Measurements from ENCODE around the gene SMG6. TPM values are rescaled to one million over a fixed set of nuclear protein-coding genes. Genes with fewer than 3 reads are reported as not detected.

The SMG6 gene
- total RNA-seq, 1 donor from 2014 or later = 75.5 TPM

- no peak for DNase-seq (ENCODE audit: low read depth)
These were observed 197.9 kb downstream of the SMG6 start for GRCh38 chr17:2105663-2106062.

DNA sequence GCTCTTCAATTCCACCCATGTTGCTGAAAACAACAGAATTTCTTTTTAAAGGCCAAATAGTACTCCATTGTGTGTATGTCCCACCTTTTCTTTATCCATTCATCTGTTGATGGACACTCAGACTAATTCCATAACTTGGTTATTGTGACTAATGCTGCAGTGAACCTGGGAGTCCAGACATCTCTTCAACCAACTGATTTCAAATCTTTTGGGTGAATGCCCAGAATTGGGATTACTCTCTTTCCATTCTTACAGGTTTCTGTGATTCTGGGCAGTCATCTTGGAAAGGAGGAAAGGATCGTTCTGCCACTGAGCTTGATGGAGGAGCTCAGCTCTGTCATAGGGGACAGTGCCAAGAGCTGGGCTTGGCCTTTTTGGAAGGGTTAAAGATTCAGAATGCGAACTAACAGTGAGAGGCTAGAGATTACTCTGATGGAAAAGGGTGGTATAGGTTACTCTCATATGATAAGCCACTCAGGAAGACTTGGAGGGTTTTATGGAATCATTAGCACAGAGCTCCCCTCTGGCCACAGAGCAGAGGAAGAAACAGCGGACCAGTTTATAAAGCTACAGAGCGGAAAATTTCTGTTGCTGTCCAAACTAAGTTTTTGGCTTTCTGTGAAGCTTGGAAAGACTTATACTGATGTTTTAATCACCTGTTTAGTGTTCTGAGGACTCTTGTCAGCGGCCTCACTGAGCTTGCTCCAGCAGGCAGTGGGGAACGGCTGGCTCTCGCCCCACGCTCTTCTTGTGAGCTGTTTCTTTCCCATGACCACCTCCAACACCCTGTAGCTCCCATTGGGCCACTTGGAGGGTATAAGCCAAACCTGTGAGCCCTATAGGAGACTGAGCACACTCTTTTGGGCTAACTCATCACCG lies 200.4 kb downstream of the SMG6 start:
- peak; percentile 36 for DNase-seq (ENCODE audit: low read depth)

DNA sequence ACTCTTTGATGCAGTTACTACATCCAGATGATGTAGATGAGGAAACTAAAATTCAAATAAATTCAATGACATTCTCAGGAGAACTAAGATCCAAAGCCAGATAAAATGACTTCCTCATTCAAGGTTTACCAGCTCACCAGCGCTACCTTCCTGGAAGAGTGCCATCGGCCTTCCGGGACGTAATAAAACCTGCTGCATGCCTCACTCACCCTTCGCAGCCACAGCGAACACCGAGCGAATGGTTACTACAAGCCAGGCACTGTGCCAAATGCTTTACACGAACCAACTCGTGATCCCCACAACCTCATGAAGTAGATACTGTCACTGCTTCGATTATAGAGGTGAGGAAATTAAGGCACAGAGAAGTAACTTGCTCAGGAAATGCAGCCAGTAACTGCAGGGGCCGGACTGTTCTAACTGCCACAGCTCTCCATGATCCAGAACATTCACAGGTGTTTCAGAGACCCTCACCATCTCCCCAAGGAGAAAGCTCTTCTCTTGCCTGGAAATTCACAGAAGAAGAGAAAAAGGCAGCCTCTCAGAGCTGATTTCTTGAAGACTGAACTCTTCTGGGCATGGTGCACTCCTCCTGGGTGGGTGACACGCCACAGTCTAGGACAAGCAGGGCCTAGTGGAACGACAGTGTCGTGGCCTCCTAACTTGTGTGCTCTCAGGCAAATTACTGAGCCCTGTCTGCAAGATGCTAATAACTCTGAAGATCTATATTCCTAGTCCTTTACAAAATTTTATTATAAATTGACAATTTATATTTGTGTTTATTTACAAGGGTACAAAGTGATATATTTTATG lies 201.9 kb downstream of the SMG6 start:
- DNase-seq (ENCODE audit: low read depth) = peak; percentile 97

GRCh38 chr17:2095536-2095910 lies 208.1 kb downstream of the SMG6 start:
- no peak for DNase-seq (ENCODE audit: low read depth)

DNA sequence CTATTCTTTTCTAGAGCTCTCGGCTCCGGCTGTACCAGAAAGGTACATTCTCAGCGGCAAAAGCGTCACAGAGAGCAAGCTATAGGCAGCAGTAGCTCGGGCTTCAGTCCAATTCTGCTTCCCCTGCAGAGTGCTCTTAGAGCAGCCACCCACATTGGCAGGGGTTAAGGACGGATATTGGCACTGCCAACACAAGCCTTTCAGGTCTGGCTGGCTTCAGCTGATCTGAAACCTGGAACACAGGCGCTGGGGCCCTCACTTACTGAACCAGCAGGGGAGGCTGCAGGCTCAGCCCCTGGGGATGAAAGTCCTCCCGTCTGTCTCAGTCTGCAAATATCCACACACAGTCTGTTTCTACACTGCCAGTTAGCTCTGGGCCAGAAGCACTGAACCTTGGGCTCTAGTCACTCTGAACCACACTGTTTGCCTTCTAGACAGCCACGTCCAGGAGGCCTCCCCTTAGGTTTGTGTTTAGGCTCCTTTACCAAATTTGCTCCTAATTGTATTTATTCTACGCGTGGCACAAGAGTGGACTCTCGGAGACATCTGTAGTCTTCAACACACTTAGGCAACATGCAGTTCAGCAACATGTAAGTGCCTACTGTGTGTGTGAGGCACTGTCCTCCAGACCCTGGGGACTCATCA lies 208.6 kb downstream of the SMG6 start:
- peak; percentile 53 for DNase-seq (ENCODE audit: low read depth)

DNA sequence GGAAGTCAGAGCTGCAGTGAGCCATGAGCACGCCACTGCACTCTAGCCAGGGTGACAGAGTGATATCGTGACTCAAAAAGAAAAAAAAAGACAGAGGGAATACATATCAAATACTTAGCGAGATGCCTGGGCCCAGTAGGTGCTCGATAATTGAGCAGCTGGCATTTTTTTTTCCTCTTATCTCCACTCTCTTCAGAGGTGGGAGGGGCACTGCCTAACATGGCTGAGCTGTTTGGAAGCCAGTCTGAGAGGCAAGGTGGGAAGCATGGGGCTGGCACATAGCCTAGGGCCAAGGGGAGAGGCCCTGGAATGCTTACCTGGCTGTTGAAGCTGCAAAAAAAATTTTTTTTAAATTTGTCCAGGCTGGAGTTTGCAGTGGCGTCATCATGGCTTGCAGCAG lies 210.2 kb downstream of the SMG6 start:
- DNase-seq (ENCODE audit: low read depth) = no peak

GRCh38 chr17:2092253-2092652 lies 211.3 kb downstream of the SMG6 start:
- no peak for DNase-seq (ENCODE audit: low read depth)

- peak; percentile 74 for DNase-seq (ENCODE audit: low read depth)
These were observed 212.6 kb downstream of the SMG6 start for GRCh38 chr17:2090804-2091534.

DNA sequence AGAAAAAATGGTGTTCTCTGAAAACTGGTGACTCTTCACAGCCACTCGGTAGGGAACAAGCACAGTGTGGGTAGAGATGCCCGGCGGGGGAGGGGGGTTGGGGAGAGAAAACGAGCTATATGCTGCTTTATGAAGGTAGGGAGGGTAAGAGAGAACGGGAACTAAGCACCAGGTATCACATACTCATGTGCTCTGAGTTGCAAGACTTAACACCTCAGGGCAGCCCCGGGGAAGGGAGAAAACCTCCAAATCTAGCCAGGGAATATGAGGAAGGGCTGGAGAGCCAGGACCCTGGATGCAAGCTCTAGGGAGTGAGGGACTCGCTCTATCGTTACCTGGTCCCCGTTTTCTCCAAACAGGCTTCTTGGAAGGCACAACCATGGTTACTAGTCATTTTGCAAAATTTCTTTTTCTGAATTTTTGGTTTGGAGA lies 213.4 kb downstream of the SMG6 start:
- no peak for DNase-seq (ENCODE audit: low read depth)

GRCh38 chr17:2089021-2089422 lies 214.6 kb downstream of the SMG6 start:
- no peak for DNase-seq (ENCODE audit: low read depth)

DNA sequence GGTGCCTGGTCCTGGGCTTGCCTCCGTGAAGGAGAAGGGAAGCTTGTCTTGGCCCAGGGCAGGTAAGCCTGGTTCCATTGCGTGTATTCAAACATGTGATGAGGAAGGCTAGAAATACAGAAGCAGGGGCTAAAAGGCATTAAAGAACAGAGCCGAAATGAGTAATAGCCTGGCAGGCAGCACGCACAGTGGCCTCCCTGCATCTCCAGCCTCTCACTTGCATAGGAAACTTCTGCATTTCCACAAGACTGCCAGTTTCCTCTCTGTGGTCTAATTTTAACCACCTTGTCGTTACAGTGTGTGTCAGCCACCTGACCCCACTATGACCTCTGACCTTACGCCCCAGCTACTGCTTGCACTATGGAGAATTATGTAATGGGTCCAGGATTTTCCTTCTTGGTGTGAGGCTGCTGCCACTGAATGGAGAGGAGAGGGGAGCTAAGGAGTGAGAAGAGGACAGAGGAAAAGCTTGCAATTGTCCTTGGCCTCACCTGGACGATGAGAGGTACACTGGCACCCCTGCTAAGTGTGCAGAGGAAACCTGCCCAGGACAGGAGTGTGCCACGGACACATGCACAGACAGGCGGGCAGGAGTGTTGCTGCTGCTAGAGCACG lies 215.9 kb downstream of the SMG6 start:
- no peak for DNase-seq (ENCODE audit: low read depth)

DNA sequence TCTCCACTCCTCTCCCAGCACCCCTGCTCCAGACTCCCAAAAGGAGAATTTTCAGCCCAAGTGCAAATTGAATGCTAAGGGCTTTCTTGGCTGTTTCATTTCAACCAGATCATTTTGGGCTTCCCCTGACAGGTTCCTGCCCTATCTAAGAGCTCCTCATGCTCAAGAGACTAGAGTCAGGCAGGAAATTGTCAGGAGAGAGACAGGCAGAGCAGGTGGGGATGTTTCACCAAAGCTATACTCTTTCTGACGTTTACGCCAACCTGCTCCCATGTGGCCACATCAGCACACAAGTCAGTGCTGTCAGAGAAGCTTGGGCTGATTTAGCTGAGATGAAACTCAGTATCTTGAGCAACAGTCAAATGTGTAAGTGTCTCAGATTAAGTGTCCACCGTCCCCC lies 217.3 kb downstream of the SMG6 start:
- DNase-seq (ENCODE audit: low read depth) = no peak

DNA sequence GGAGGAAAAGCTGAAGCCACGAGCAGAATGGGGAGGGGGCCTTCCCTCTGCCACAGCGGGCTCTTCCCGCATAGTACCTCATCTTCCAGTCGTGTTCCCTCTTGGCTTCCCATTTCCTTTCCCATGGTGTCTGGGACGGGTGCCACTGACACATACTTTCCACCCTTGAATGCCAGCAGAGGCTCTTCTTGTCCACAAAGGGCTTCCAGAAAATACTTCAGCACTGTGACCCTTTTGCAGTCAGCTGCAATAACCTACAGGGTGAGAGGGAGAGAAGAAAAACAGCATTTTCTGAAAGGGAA lies 218.0 kb downstream of the SMG6 start:
- DNase-seq (ENCODE audit: low read depth) = no peak

- peak; percentile 43 for DNase-seq (ENCODE audit: low read depth)
These were observed 218.6 kb downstream of the SMG6 start for GRCh38 chr17:2084766-2085647.

DNA sequence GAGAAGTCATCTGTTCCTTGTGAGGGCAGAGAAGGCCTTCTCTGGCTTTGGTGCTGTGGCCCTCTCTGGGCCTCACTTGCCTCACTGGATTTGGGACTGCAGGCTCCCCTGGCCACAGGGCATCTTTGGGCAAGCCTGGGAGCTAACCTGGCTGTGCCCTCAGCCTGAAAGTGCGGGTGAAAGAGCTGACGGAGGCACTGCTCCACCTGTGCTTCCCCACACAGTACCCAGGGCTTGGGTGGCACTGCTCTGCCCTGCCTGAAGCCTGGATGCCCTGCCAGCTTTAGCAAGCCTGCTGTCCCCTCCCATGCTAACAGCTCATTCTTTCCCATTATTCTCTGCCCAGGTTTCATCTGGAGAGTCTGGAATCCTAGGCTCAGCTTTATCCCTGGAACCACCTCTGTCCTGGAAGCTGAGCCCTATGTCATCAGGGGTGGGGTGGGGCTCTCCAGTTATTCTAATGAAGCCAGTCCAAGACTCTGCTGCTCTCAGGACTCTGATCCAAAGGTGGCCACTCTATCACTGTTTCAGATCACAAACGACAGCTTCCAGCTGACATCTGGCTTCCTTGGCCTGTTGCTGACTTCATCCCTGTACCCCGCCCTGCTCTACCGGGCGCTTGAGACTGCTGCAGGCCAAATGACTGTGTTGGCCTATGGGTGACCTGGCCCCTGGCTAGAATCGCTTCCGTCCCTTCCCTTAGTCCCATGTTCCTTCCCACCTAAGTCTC lies 219.4 kb downstream of the SMG6 start:
- no peak for DNase-seq (ENCODE audit: low read depth)

GRCh38 chr17:2083613-2084035 lies 220.0 kb downstream of the SMG6 start:
- peak; percentile 38 for DNase-seq (ENCODE audit: low read depth)

- DNase-seq (ENCODE audit: low read depth) = no peak
These were observed 221.4 kb downstream of the SMG6 start for GRCh38 chr17:2082003-2082781.

GRCh38 chr17:2081564-2081963 lies 222.0 kb downstream of the SMG6 start:
- DNase-seq (ENCODE audit: low read depth) = peak; percentile 28

GRCh38 chr17:2077040-2077439 lies 226.5 kb downstream of the SMG6 start:
- DNase-seq (ENCODE audit: low read depth) = no peak

All from renal cortical epithelial cell (primary cell).